Embryonic facial prominence (tissue), 1 donor: Measurements from ENCODE around the gene CPT2.

Source experiments
- DNase-seq: peaks from one replicate; pipeline ENCODE4 v3.0.0-alpha.2; 2016; ENCODE audit errors: extremely low spot score

CPT2 gene

GRCh38 chr1:53196485-53197290 lies at the start of gene CPT2:
Gene CPT2 (plus strand): TSS chr1:53196824. CDS start chr1:53196944, 120 bp downstream.
- peak; percentile 90 for DNase-seq

- DNase-seq: no peak
Measured at GRCh38 chr1:53147174-53147573, 49.5 kb upstream of the CPT2 start.

- no peak for DNase-seq
Measured at GRCh38 chr1:53148123-53148522, 48.5 kb upstream of the CPT2 start.

- DNase-seq: no peak
Measured at GRCh38 chr1:53153752-53154151, 42.9 kb upstream of the CPT2 start.

GRCh38 chr1:53154859-53155438 lies 41.7 kb upstream of the CPT2 start:
- DNase-seq: no peak

- no peak for DNase-seq
Measured at GRCh38 chr1:53155534-53155933, 41.1 kb upstream of the CPT2 start.

GRCh38 chr1:53155945-53156344 lies 40.7 kb upstream of the CPT2 start:
- no peak for DNase-seq

GRCh38 chr1:53156783-53157182 lies 39.8 kb upstream of the CPT2 start:
- no peak for DNase-seq

- DNase-seq: no peak
Measured at GRCh38 chr1:53158900-53159299, 37.7 kb upstream of the CPT2 start.

- no peak for DNase-seq
Measured at GRCh38 chr1:53160924-53161378, 35.7 kb upstream of the CPT2 start.

GRCh38 chr1:53162621-53163020 lies 34.0 kb upstream of the CPT2 start:
- DNase-seq: no peak

GRCh38 chr1:53163291-53163768 lies 33.3 kb upstream of the CPT2 start:
- DNase-seq: no peak

GRCh38 chr1:53165408-53165961 lies 31.1 kb upstream of the CPT2 start:
- no peak for DNase-seq

GRCh38 chr1:53166366-53166765 lies 30.3 kb upstream of the CPT2 start:
- no peak for DNase-seq

- DNase-seq: no peak
Measured at GRCh38 chr1:53166912-53167311, 29.7 kb upstream of the CPT2 start.

- DNase-seq: no peak
Measured at GRCh38 chr1:53172426-53173128, 24.0 kb upstream of the CPT2 start.

- DNase-seq: no peak
Measured at GRCh38 chr1:53174971-53175913, 21.4 kb upstream of the CPT2 start.

- peak; percentile 6 for DNase-seq
Measured at GRCh38 chr1:53176452-53177208, 20.0 kb upstream of the CPT2 start.

- DNase-seq: no peak
Measured at GRCh38 chr1:53180226-53180625, 16.4 kb upstream of the CPT2 start.

- DNase-seq: no peak
Measured at GRCh38 chr1:53180951-53181350, 15.7 kb upstream of the CPT2 start.
